Neuron (in vitro differentiated cells): ENCODE results near the gene DLX2.

ENCODE experiments used
- H2AFZ ChIP-seq: one replicate; pipeline ENCODE4 v1.6.1; 2013; ENCODE audit warnings: low read depth, mild to moderate bottlenecking, inconsistent platforms, low read length, moderate library complexity
- H3K27me3 ChIP-seq: one replicate; pipeline ENCODE4 v1.6.1; 2013; ENCODE audit warnings: low read length; ENCODE audit not compliant: insufficient read depth
- H3K36me3 ChIP-seq: one replicate; pipeline ENCODE4 v1.6.1; 2013; ENCODE audit warnings: low read length; ENCODE audit not compliant: insufficient read depth
- H3K4me1 ChIP-seq: one replicate; pipeline ENCODE4 v1.6.1; 2013; ENCODE audit warnings: low read length; ENCODE audit not compliant: insufficient read depth
- H3K4me3 ChIP-seq: 2 replicates; pipeline ENCODE4 v1.5.1; 2013; ENCODE audit warnings: mild to moderate bottlenecking, low read length, moderate library complexity
- H3K9me3 ChIP-seq: one replicate; pipeline ENCODE4 v1.6.1; 2013; ENCODE audit warnings: low read length

Gene DLX2

DNA sequence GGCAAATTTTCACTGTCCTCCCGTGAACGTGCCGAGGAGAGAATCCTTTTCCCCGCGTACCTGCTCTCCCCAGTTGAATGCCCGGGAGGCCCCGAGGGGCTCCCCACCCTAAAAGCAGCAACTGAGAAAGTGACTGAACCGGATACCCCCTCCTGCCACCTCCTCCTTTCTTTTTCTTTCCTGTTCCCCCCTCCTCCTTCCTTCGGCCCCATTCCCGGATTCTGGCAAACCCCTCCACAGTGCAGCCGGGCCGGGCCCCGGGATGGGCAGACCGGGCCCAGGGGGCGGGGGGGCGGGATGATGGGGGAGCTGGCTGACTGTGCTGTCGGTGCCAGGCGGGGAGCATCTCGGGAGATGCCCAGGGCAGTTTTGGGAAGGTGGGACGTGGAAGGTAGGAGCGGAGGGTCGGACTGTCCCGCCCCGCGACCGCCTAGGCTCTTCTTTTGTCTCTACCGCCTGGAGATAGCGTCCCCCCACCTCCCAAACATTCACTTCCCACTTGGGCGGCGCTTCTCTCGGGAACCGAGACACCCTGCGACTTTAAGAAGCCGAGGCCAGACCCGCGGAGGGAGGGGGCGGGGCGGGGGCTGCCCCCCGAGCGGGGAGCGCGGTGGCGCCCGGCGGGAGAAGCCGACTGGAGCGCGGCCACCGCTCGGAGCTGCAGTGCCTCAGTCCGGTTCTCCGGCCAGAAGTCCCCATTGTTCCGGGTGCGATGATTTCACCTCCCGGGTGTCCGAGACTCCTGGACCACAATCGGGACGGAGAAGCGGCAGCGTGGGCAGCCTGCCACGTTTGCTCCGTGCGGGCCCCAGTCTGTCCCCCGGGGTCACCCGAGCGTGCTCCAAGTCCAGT, 8.2 kb downstream of the DLX2 start:
- H2AFZ ChIP-seq = no peak overlapping the region
- peaks cover 89% of the 10 kb centered on the region for H3K27me3 ChIP-seq
- peak overlapping the region; percentile 43 for H3K4me3 ChIP-seq
- no peaks in the 10 kb centered on the region for H3K9me3 ChIP-seq
- no peaks in the 10 kb centered on the region for H3K36me3 ChIP-seq
- peaks cover 36% of the 10 kb centered on the region for H3K4me1 ChIP-seq

DNA sequence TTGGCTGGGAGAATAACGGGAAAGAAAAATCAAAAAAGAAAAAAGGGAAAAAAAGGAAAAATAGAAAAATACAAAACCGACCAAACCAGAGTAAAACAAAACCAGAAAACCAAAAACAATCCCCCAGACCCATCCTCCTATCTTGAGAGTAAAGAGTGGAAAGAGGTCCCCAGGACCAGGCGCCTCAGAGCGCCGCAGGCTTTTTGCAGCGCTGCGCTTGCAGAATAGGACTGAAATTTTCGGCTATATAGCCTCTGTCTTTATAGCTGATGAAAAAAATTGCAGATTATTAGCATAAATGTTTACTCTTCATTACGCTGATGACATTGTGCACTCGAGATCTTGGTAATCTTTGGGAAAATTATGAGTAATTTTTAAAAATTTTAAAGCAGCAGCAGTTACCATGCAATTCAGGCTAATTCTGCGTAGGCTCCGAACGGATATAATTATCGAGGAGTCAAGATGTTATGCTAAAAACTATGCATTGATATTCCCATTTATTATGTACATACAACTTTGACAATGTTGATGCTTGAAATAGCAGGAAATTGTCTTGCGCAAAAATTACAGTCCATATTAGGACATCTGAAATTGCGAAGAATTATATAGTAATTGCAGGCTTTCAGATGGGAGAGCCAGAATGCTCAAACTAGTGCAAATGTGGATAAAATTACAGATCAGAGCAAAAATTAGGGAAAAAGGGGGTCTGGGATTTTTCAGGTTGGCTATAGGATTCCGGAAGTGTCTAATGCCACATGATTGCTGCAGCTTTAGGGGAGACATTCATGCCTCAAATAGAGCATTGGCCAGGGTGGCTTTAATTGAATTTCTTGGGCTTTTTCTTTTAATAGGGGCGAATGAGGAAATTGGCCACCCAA, 9.0 kb downstream of the DLX2 start:
- H3K4me3 ChIP-seq = no peak overlapping the region

DNA sequence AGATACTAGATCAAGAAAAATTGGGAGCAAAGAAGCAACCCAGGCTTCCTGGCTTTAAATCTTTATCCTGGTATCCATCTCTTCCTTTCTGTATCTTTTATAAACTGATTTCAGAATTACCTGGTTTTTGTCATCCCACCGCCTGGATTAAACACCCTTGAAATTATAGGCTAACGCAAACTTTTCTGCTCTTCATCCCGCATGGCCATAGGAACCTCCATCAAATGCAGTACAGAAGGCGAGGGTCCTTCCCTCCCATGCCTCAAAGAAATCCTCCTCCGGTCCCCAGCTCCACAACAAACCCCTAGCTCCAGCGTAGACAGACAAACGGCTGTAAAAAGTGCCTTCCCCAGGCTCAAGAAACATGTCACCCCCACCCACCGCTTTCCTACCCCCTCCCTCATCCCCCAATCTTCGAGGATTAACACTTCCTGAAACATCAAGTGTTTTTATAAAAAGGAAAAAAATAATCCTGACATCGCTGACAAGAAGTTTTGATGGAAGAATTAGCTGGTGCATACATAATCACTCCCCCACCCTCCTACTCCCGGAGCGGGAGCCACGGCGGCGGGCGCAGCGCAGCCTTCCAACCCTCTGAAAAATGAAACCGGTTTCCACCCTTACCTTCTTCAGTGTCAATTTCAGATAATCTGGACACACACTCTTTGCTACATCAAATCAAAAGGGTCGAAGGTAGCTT, 9.8 kb downstream of the DLX2 start:
- H3K4me3 ChIP-seq = no peak overlapping the region
- no peaks in the 10 kb centered on the region for H3K36me3 ChIP-seq
- H3K4me1 ChIP-seq = peaks cover 27% of the 10 kb centered on the region
- peaks cover 92% of the 10 kb centered on the region for H3K27me3 ChIP-seq
- H2AFZ ChIP-seq = no peak overlapping the region
- no peaks in the 10 kb centered on the region for H3K9me3 ChIP-seq

More for the DNA sequence above, 9.0 kb downstream of the DLX2 start:
- Histone ChIP-seq H3K4me1 (peaks cover 31% of the 10 kb centered on the region), H3K36me3 (no peaks in the 10 kb centered on the region), H3K27me3 (peaks cover 92% of the 10 kb centered on the region), H2AFZ (no peak overlapping the region), H3K9me3 (no peaks in the 10 kb centered on the region)

DNA sequence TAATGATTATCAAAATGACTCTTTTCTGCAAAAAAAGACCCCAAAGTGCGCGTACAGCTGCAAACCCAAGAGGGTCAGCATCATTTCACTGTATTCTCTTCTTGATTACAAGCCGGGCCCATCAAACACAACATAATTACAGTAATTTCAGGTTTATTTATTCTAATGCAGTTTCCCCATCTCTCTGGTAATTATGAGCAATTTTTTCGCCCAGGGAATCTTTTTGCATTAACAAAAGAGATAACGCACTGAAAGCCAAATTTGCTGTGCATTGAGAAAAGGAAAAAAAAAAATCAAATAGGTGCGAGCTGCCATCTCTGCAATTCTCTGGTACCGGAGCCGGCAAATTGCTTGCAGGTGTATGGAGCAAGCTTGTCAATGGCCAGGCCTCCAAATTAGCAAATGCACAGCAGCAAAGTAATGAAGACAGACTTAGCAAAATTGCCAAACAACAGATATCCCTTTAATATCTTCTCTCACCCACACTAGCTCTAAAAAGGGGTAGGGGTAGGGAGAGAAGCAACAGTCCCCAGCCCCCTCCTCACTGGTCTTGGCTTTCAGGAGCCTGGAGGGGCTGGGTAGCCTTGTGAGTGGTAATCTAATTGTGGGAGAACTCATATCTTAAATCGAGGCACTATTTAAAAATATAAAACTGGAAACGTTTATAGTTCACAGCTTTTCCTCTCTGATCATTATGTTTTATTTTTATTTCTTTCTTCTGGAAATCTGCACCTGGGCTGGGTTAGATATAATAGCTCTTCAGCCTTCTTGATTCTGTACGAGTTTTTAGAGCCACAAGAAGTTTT, 10.7 kb downstream of the DLX2 start:
- no peak overlapping the region for H3K4me3 ChIP-seq
- no peaks in the 10 kb centered on the region for H3K9me3 ChIP-seq
- peaks cover 24% of the 10 kb centered on the region for H3K4me1 ChIP-seq
- H3K36me3 ChIP-seq = no peaks in the 10 kb centered on the region
- no peak overlapping the region for H2AFZ ChIP-seq
- H3K27me3 ChIP-seq = peaks cover 92% of the 10 kb centered on the region

DNA sequence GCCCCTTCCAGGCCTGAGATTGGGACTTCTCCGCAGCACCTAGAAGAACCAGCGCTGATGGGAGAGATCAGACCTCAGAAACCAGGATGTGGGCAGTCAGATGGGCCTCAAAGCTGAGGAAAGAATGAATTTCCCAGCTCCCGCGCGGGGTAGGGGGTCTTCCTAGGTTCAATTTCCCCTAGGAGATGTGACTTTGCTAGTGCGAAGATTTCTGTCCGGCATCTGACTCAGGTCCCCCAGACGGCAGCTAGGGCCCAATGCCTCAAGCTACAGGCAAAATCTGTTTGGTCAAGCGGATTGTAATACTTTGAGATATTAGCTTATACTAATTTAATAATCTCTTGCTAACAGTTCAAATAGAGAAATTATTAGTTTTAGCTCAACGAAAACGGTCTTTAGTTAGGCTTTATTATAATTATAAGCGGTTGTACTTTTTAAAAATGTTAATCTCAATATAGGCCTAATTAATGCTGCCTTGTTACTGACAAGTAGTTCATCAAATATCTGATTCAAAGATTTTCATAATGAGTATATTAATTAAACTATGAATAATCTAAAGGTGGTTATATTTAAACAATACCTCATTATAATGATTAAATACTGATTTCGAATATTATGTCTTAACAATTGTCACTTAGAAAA, 11.6 kb downstream of the DLX2 start:
- no peaks in the 10 kb centered on the region for H3K36me3 ChIP-seq
- H3K9me3 ChIP-seq = no peaks in the 10 kb centered on the region
- H3K4me3 ChIP-seq = no peak overlapping the region
- peaks cover 25% of the 10 kb centered on the region for H3K4me1 ChIP-seq
- H2AFZ ChIP-seq = no peak overlapping the region
- H3K27me3 ChIP-seq = peaks cover 93% of the 10 kb centered on the region

DNA sequence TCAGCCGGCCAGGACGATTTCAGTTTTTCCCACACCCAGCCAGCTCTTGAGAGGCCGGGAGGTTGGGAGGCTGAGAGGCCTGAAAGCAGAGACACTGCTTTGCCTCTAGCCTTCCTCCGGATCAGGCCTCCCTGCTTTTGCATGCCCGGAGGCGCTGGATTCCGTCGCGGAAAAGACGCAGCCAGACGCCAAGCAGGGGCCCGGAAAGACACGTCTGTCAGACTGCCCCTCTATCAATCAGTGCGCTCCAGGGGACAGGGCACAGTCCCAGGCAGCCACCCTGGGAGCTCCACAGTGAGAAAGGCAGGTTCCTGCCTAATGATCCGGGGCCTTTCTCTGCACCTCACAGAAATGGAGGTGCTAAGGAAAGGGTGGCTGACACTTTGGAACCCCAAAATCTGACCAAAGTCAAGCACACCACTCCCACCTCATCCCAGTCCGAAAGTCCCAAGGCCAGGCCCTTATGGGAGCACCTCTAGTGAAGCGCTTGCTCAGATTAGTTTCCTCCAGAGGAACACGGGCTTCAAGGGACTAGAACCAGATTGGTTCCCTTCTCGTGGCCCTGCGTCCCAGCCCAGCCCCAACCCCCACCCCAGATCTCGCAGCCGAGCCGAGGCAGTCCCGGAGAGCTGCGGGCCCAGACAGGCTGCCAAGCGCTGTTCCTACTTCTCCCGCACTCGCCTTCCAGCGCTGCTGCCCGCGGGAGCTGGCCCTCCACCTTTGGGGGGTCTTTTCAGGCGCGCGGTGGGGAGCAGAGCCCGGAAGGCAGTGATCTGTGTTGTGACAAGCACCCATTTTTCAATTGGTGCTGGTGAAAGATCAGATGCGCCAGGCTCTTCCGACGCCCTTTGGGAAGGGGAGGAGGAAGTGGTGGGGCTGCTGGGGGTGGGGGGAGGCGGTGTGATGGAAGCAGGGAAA, 12.4 kb downstream of the DLX2 start:
- H3K4me3 ChIP-seq = no peak overlapping the region
- H3K27me3 ChIP-seq = peaks cover 94% of the 10 kb centered on the region
- H3K36me3 ChIP-seq = no peaks in the 10 kb centered on the region
- no peak overlapping the region for H2AFZ ChIP-seq
- H3K9me3 ChIP-seq = no peaks in the 10 kb centered on the region
- H3K4me1 ChIP-seq = peaks cover 22% of the 10 kb centered on the region

DNA sequence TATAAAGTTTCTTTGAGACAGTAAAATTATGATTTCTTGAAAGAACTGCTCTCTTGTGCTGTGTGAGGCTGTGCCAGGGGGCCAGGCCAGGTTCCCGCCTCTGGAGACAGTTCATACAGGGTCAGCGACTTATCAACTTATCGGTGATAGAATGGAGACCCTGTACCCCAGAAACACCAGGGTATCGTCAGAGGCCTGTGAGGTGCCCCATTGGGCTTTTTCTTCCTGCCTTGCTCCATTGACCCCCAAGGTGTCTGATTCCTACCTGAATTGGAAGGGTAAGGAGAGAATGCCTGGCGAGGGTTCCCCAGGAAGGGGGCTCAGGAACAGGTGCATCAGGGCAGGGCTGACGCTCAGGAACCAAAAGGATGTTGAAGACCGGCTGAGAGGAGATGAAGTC, 13.1 kb downstream of the DLX2 start:
- no peak overlapping the region for H2AFZ ChIP-seq
- H3K36me3 ChIP-seq = no peaks in the 10 kb centered on the region
- peaks cover 19% of the 10 kb centered on the region for H3K4me1 ChIP-seq
- no peak overlapping the region for H3K4me3 ChIP-seq
- no peaks in the 10 kb centered on the region for H3K9me3 ChIP-seq
- H3K27me3 ChIP-seq = peaks cover 90% of the 10 kb centered on the region

DNA sequence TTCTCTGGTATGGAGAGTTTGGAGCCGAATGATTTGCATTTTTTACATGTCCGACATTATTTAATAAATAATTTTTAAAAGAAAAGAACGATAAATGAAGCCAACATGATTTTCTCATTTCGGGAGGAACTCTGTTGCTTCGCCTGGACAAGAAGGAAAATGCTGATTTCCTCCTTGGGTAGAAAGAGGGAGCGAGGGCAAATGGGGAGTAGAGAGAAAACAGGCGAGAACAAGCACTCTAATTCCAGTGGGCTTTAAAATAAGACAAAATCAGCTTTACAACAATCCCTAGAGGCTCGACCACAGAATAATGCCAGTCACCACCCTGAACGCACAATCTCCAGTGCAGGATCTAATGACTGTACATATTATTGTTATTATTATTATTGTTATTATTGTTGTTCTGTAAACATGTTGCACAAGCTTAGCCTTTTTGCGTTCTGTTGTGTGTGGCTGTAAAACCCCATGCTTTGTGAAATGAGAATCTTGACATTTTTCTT, 13.6 kb downstream of the DLX2 start:
- Histone ChIP-seq H3K4me1 (peaks cover 23% of the 10 kb centered on the region), H3K4me3 (no peak overlapping the region), H3K27me3 (peaks cover 92% of the 10 kb centered on the region)

DNA sequence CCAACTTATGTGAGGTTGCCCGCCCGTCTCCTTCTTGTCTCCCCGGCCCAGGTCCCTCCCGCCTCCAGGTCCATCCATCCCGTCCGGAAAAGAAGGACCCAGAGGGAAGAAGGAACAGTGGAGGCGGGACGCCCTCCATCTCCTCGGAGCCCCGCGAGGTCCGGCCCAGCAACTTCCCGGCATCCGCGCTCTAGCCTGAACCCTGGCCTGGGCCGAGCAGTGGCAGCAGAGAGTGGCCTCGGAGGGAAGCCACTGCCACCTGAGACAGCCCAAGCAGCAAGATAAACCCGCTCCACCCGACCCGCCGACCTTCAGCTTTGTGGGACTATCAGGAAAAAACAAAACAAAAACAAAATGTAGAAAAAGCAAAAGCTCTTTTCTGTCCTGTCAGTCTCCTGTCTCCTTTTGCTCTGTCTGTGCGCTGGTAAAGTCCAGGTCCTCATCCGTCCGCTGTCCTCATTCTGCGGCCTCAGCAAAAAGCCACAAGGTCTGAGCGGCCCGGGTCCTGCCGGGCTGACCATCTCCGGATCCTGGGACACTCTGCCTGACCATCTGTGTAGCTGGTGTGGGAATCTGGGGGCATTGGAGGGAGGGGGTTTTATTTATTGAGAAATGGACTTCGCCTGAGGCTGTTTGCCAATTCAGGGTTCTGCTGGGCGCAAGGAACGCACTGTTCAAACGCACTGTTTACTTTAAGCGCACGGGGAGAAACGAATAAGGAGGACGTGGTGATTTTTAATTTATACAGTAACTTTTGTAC, 14.3 kb downstream of the DLX2 start:
- H2AFZ ChIP-seq = no peak overlapping the region
- no peak overlapping the region for H3K4me3 ChIP-seq
- H3K4me1 ChIP-seq = peaks cover 25% of the 10 kb centered on the region
- peaks cover 92% of the 10 kb centered on the region for H3K27me3 ChIP-seq
- H3K9me3 ChIP-seq = no peaks in the 10 kb centered on the region
- no peaks in the 10 kb centered on the region for H3K36me3 ChIP-seq

More for the DNA sequence above, 13.6 kb downstream of the DLX2 start:
- Histone ChIP-seq H2AFZ (no peak overlapping the region), H3K9me3 (no peaks in the 10 kb centered on the region), H3K36me3 (no peaks in the 10 kb centered on the region)

DNA sequence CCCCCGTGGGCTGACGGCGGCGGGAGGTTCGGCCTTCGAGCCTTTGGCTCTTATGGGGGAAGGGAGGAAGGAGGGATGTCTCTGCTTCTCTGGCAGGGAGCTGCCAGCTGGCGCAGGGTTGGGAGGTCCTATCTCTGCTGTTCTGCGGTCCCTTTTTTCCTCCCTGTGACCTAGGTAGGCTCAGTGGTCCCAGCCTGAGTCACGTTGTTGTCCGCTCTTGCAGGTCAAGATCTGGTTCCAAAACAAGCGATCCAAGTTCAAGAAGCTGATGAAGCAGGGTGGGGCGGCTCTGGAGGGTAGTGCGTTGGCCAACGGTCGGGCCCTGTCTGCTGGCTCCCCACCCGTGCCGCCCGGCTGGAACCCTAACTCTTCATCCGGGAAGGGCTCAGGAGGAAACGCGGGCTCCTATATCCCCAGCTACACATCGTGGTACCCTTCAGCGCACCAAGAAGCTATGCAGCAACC, 14.9 kb downstream of the DLX2 start:
- H3K4me1 ChIP-seq = peaks cover 25% of the 10 kb centered on the region
- H2AFZ ChIP-seq = no peak overlapping the region
- peaks cover 92% of the 10 kb centered on the region for H3K27me3 ChIP-seq
- no peaks in the 10 kb centered on the region for H3K36me3 ChIP-seq
- H3K9me3 ChIP-seq = no peaks in the 10 kb centered on the region
- H3K4me3 ChIP-seq = no peak overlapping the region
